ENCODE results near the gene ARRDC4.

- TF ChIP-seq POLR2A (IDR thresholded peaks at IDR 0.05; ENCODE audit: low read length) (no peak), GATA1 (IDR thresholded peaks at IDR 0.05; ENCODE audit: low read depth, low read length) (no peak)
These were observed 45.2 kb downstream of the ARRDC4 start for GRCh38 chr15:98005659-98006058.
